Spleen (tissue), 11 donors: ENCODE measurements around the gene NLGN1. TPM values are rescaled to one million over a fixed set of nuclear protein-coding genes. Genes with fewer than 3 reads are reported as not detected.

Experiments
- DNase-seq: peaks from one replicate; pipeline ENCODE4 v3.0.0-alpha.2; 2020
- H3K27ac ChIP-seq, 8 donors: fragments of 200-600 bp; sonication (generic) in 7 of 8; 1 replicate in 4 of 8; 2 replicates in 4 of 8; pipeline versions ENCODE4 v1.5.0 to v1.8.0; 2016 to 2021; ENCODE audit warnings: inconsistent platforms in 4 of 8, mild to moderate bottlenecking in 4 of 8, moderate library complexity in 1 of 8
- H3K27me3 ChIP-seq, 7 donors: fragments of 200-600 bp; sonication (generic) in 6 of 7; replicated peaks in 1 of 7; 1 replicate in 4 of 7; 2 replicates in 3 of 7; pipeline versions ENCODE4 v1.5.0 to v1.8.0; 2016 to 2021; ENCODE audit warnings: inconsistent platforms in 3 of 7, mild to moderate bottlenecking in 1 of 7
- H3K36me3 ChIP-seq, 6 donors: fragments of 200-600 bp; sonication (generic) in 5 of 6; 1 replicate in 4 of 6; 2 replicates in 2 of 6; pipeline versions ENCODE4 v1.5.0 to v1.8.0; 2016 to 2021; ENCODE audit warnings: inconsistent platforms in 2 of 6
- H3K4me1 ChIP-seq, 6 donors: fragments of 200-600 bp; sonication (generic) in 5 of 6; 1 replicate in 3 of 6; 2 replicates in 3 of 6; pipeline versions ENCODE4 v1.5.0 to v1.8.0; 2016 to 2021; ENCODE audit warnings: inconsistent platforms in 3 of 6
- H3K4me3 ChIP-seq, 8 donors: fragments of 200-600 bp; sonication (generic) in 7 of 8; 1 replicate in 4 of 8; 2 replicates in 4 of 8; pipeline versions ENCODE4 v1.5.0 to v1.8.0; 2016 to 2021; ENCODE audit warnings: inconsistent platforms in 4 of 8, mild to moderate bottlenecking in 4 of 8, moderate library complexity in 2 of 8
- H3K9me3 ChIP-seq, 8 donors: fragments of 200-600 bp; sonication (generic) in 7 of 8; 1 replicate in 4 of 8; 2 replicates in 4 of 8; pipeline versions ENCODE4 v1.5.0 to v1.8.0; 2016 to 2021; ENCODE audit warnings: inconsistent platforms in 4 of 8
- CTCF ChIP-seq, 11 experiments: fragments of 200-600 bp in 7 of 11; fragments of 450-650 bp in 4 of 11; sonication (generic) in 4 of 11; IDR thresholded peaks in 8 of 11; conservative IDR thresholded peaks in 3 of 11; 1 replicate in 7 of 11; 2 replicates in 4 of 11; pipeline versions ENCODE4 v1.4.0 to v1.8.0; 2016 to 2021; ENCODE audit warnings: antibody characterized with exemption in 11 of 11, inconsistent platforms in 4 of 11, mild to moderate bottlenecking in 1 of 11
- POLR2A ChIP-seq, 3 donors: fragments of 450-650 bp; IDR thresholded peaks; one replicate each; pipeline ENCODE4 v1.5.1; 2017; ENCODE audit warnings: antibody characterized with exemption in 3 of 3, mild to moderate bottlenecking in 1 of 3
- POLR2AphosphoS5 ChIP-seq, 3 donors: sonication (generic); formaldehyde crosslinking; IDR thresholded peaks; one replicate each; pipeline ENCODE4 v1.5.1; 2017; ENCODE audit warnings: antibody characterized with exemption in 3 of 3
- WGBS, 5 donors: extraction: QIAGEN DNeasy Blood & Tissue Kit in 3 of 5; methylation state at CpG; one replicate each; pipeline versions ENCODE4 v1.1.5 to v1.1.7; 2013 to 2018; 5-methylcytosine and 5-hydroxymethylcytosine counted together
- intact Hi-C: fragments of 100-400 bp; cut with DNase I; formaldehyde crosslinking; loops from one replicate; pipeline ENCODE4 v1.15.0; 2023; ENCODE audit warnings: low total_unique reads
- polyA plus RNA-seq, 3 donors: library from polyadenylated mRNA; stranded (reverse); fragments of 200-250 nt; gene quantifications; one replicate each; pipeline ENCODE4 v1.2.1, GENCODE V29; 2013
- total RNA-seq, 7 donors: library from RNA; depleted of rRNA in 3 of 7; stranded (reverse); fragments of >200 nt in 3 of 7; fragmentation: NEBNext Ultra II Directional in 4 of 7; extraction: Animal tissue kit (Norgen Biotek cat#: 25700) in 4 of 7; gene quantifications; one replicate each; pipeline versions ENCODE4 v1.1.0 to v1.2.1, GENCODE V29; 2016 to 2021
- donor health status: healthy with polysubstance abuse.
- donor health status: DM: no; HTN: no; CAD: no; lungs with moderate emphysema.
- donor health status: DM: no; HTN: no; CAD: no.
- donor health status: Bipolar disorder and iron deficiency.
- donor health status: healthy.
- donor health status: DM: no; HTN: no; CAD: no.
- donor health status: DM: yes; HTN: yes; CAD: no.

Gene NLGN1
- total and polyA plus RNA-seq, 10 donors, result 0.03 to 0.13 (median 0.03) TPM; not detected in 7

GRCh38 chr3:173977747-173978146, 580.2 kb downstream of the NLGN1 start:
- H3K27ac ChIP-seq, result no peak overlapping the region
- TF ChIP-seq POLR2A (IDR thresholded peaks at IDR 0.05) (no peak), POLR2AphosphoS5 (IDR thresholded peaks at IDR 0.05) (no peak), CTCF (IDR thresholded peaks at IDR 0.05 in 8 of 11, conservative IDR thresholded peaks at IDR 0.05 in 3 of 11) (no peak)
- no peak for DNase-seq
- H3K36me3 ChIP-seq, result no peaks in the 10 kb centered on the region
- no peak overlapping the region for H3K4me3 ChIP-seq
- WGBS, 5 donors, result 57 to 62% (median 60%) methylated on average over 2 of the region's 2 CpGs
- intact Hi-C loops, result no loop called here
- H3K9me3 ChIP-seq, result peaks cover 0 to 5% (median 0%) of the 10 kb centered on the region in 8 donors
- H3K4me1 ChIP-seq, result no peaks in the 10 kb centered on the region
- no peaks in the 10 kb centered on the region for H3K27me3 ChIP-seq

DNA sequence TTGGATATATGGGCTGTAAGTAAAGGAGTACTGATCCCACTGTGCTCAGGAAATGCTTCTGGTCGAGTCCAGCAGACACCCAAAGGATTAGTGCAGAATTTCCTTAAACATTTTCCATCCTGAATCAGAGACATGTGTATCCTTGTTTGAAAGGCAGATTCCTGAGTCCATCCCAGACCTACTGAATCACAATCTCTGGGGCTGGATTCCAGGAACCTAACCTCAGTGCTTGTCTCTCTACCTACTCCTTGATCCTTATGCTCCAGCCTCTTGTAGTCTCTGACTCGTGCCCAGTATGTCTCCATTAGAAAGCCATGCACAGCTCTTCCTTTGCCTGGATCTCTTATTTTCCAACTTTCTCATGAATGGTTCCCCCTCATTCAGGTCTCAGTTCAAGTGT, 585.8 kb downstream of the NLGN1 start:
- Histone ChIP-seq H3K4me3 (no peak overlapping the region), H3K27me3 (no peaks in the 10 kb centered on the region), H3K36me3 (no peaks in the 10 kb centered on the region), H3K27ac (no peak overlapping the region), H3K9me3 (no peaks in the 10 kb centered on the region), H3K4me1 (no peaks in the 10 kb centered on the region)
- no peak for TF ChIP-seq POLR2AphosphoS5 (IDR thresholded peaks at IDR 0.05)
- no peak for TF ChIP-seq CTCF (IDR thresholded peaks at IDR 0.05 in 8 of 11, conservative IDR thresholded peaks at IDR 0.05 in 3 of 11)
- no peak for TF ChIP-seq POLR2A (IDR thresholded peaks at IDR 0.05)
- intact Hi-C loops, result no loop called here
- WGBS, 5 donors, result 56 to 70% (median 64%) methylated on average over 2 of the region's 2 CpGs
- DNase-seq, result no peak

DNA sequence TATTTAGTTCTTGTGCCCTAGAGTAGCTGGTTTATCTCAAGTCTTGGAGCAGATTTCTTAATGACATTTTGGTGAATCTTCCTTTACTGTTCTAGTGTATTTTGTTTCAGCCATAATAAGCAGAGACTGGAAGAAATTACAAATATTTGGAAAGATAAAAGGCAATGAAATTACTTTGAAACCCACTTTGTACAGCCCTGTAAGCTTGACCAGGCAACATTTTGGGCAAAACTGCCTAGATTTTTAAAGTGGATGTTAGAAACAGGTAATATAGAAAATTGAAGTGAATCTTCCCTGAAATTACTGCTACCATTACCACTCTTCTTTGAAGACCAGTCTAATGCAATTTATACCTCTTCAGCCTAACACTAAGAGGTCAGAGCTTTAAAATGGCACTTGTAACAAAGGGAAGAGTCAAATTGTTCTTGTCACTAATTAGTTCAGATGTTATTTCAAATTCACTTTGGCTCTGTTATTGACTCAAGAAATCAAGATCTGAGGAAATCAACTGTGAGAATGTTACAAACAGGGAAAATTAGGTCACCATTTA, 589.4 kb downstream of the NLGN1 start:
- intact Hi-C loops, result no loop called here
- Histone ChIP-seq H3K36me3 (no peaks in the 10 kb centered on the region), H3K27me3 (no peaks in the 10 kb centered on the region), H3K9me3 (no peaks in the 10 kb centered on the region), H3K4me3 (no peak overlapping the region), H3K27ac (no peak overlapping the region), H3K4me1 (no peaks in the 10 kb centered on the region)
- no peak for DNase-seq
- TF ChIP-seq POLR2AphosphoS5 (IDR thresholded peaks at IDR 0.05) (no peak), POLR2A (IDR thresholded peaks at IDR 0.05) (no peak), CTCF (IDR thresholded peaks at IDR 0.05 in 8 of 11, conservative IDR thresholded peaks at IDR 0.05 in 3 of 11) (no peak)

DNA sequence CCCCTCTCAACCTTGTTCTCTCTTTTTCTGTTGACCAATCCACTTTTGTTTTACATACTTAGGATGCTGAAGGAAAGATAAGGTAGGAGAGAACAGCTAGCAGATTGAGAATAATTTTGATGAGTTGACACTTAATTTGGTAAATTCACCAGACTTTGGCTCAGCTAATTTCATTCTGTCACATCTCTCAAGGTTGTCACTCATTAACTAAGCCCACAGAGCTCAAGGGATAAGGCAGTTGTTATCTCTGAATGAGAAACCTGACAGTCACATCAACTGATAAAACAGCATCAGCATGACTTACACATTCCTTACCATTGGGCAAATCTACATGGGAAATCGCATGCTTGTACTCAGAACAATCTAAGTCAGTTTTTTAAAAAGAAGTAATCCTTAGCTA, 591.4 kb downstream of the NLGN1 start:
- Histone ChIP-seq H3K4me3 (no peak overlapping the region), H3K36me3 (no peaks in the 10 kb centered on the region), H3K4me1 (no peaks in the 10 kb centered on the region), H3K27me3 (no peaks in the 10 kb centered on the region), H3K9me3 (no peaks in the 10 kb centered on the region), H3K27ac (no peak overlapping the region)
- intact Hi-C loops, result no loop called here
- 85 to 96% (median 90%) methylated on average over 1 of the region's 1 CpG for WGBS, 5 donors
- no peak for DNase-seq
- TF ChIP-seq POLR2A (IDR thresholded peaks at IDR 0.05), result no peak
- TF ChIP-seq CTCF (IDR thresholded peaks at IDR 0.05 in 8 of 11, conservative IDR thresholded peaks at IDR 0.05 in 3 of 11), result no peak
- no peak for TF ChIP-seq POLR2AphosphoS5 (IDR thresholded peaks at IDR 0.05)
